Measurements from ENCODE around the gene NGF. TPM values are rescaled to one million over a fixed set of nuclear protein-coding genes. Genes with fewer than 3 reads are reported as not detected.

The NGF gene
- total RNA-seq, 1 donor from 2014 or later: 2.7 TPM

- DNase-seq (ENCODE audit: extremely low spot score in 2 of 2): no peak
- Histone ChIP-seq H3K4me1 (no peaks in the 10 kb centered on the region), H3K27ac (no peak overlapping the region), H3K36me3 (no peaks in the 10 kb centered on the region), H3K9me3 (no peaks in the 10 kb centered on the region), H3K4me3 (no peak overlapping the region), H3K27me3 (no peaks in the 10 kb centered on the region)
- intact Hi-C loops (cut with DNase I): no loop called here
- TF ChIP-seq POLR2AphosphoS5 (IDR thresholded peaks at IDR 0.05; ENCODE audit: insufficient read depth in 1 of 2, low read depth in 1 of 2) (no peak), CTCF (IDR thresholded peaks at IDR 0.05) (no peak)
Measured at GRCh38 chr1:115237507-115237906, 100.5 kb downstream of the NGF start.

GRCh38 chr1:115237023-115237422 lies 101.0 kb downstream of the NGF start:
- Histone ChIP-seq H3K36me3 (no peaks in the 10 kb centered on the region), H3K4me3 (no peak overlapping the region), H3K27me3 (no peaks in the 10 kb centered on the region), H3K4me1 (no peaks in the 10 kb centered on the region), H3K27ac (no peak overlapping the region), H3K9me3 (no peaks in the 10 kb centered on the region)
- intact Hi-C loops (cut with DNase I): no loop called here
- no peak for DNase-seq (ENCODE audit: extremely low spot score in 2 of 2)
- no peak for TF ChIP-seq POLR2AphosphoS5 (IDR thresholded peaks at IDR 0.05; ENCODE audit: insufficient read depth in 1 of 2, low read depth in 1 of 2)

Other genes starting within 250 kb of the NGF start
- 10.6 TPM for gene TSPAN2, start 248.7 kb downstream of the NGF start, total RNA-seq